ENCODE data around the gene SSR3.

GRCh38 chr3:156558389-156558788, 3.5 kb upstream of the SSR3 start:
- TF ChIP-seq POLR2A (IDR thresholded peaks at IDR 0.05) (no peak), CTCF (IDR thresholded peaks at IDR 0.05) (no peak)

Data from thyroid gland (tissue), 4 donors.